Peyer's patch (tissue), 4 donors: ENCODE data around the gene GSTT2. TPM values are rescaled to one million over a fixed set of nuclear protein-coding genes. Genes with fewer than 3 reads are reported as not detected.

ENCODE experiments used
- DNase-seq, 3 donors: peaks; one replicate each; pipeline ENCODE4 v3.0.0-alpha.2; 2017 to 2019
- H3K27ac ChIP-seq, 4 donors: fragments of 200-600 bp; sonication (generic); one replicate each; pipeline ENCODE4 v1.5.1; 2016 to 2019
- H3K27me3 ChIP-seq, 2 donors: fragments of 200-600 bp; sonication (generic); one replicate each; pipeline ENCODE4 v1.5.1; 2019
- H3K36me3 ChIP-seq, 3 donors: fragments of 200-600 bp; sonication (generic); one replicate each; pipeline ENCODE4 v1.5.1; 2016 to 2019
- H3K4me1 ChIP-seq, 4 donors: fragments of 200-600 bp; sonication (generic); one replicate each; pipeline ENCODE4 v1.5.1; 2016 to 2019
- H3K4me3 ChIP-seq, 4 donors: fragments of 200-600 bp; sonication (generic); 1 replicate in 3 of 4; 2 replicates in 1 of 4; pipeline ENCODE4 v1.5.1; 2016 to 2019; ENCODE audit warnings: mild to moderate bottlenecking in 1 of 4
- H3K9me3 ChIP-seq, 4 donors: fragments of 200-600 bp; sonication (generic); one replicate each; pipeline ENCODE4 v1.5.1; 2016 to 2019; ENCODE audit warnings: mild to moderate bottlenecking in 1 of 4
- CTCF ChIP-seq, 6 experiments: fragments of 450-650 bp in 4 of 6; fragments of 200-600 bp in 2 of 6; sonication (generic) in 1 of 6; IDR thresholded peaks; one replicate each; pipeline ENCODE4 v1.5.1; 2017 to 2019; ENCODE audit warnings: antibody characterized with exemption in 6 of 6, mild to moderate bottlenecking in 3 of 6, moderate library complexity in 1 of 6
- POLR2A ChIP-seq, 2 donors: fragments of 450-650 bp; IDR thresholded peaks; one replicate each; pipeline ENCODE4 v1.5.1; 2017; ENCODE audit warnings: antibody characterized with exemption in 2 of 2, mild to moderate bottlenecking in 2 of 2, moderate library complexity in 2 of 2
- total RNA-seq, 4 donors: library from RNA; depleted of rRNA; stranded (reverse); fragments of >200 nt; gene quantifications; one replicate each; pipeline ENCODE4 v1.1.0, GENCODE V29; 2016

Gene GSTT2
- total RNA-seq, 4 donors from 2014 or later, result not detected

GRCh38 chr22:24001314-24001713 is 21.4 kb downstream of the GSTT2 start:
- H3K27me3 ChIP-seq, result no peaks in the 10 kb centered on the region
- no peaks in the 10 kb centered on the region for H3K9me3 ChIP-seq
- no peak for TF ChIP-seq POLR2A (IDR thresholded peaks at IDR 0.05)
- no peak for TF ChIP-seq CTCF (IDR thresholded peaks at IDR 0.05)

GRCh38 chr22:24002272-24002671 is 22.3 kb downstream of the GSTT2 start:
- no peaks in the 10 kb centered on the region for H3K9me3 ChIP-seq
- TF ChIP-seq CTCF (IDR thresholded peaks at IDR 0.05), result no peak
- no peak for TF ChIP-seq POLR2A (IDR thresholded peaks at IDR 0.05)
- H3K27ac ChIP-seq, result no peak overlapping the region
- no peaks in the 10 kb centered on the region for H3K36me3 ChIP-seq
- H3K4me3 ChIP-seq, result no peak overlapping the region
- DNase-seq, result no peak
- no peaks in the 10 kb centered on the region for H3K27me3 ChIP-seq
- H3K4me1 ChIP-seq, result no peaks in the 10 kb centered on the region

More at GRCh38 chr22:24001314-24001713, 21.4 kb downstream of the GSTT2 start:
- Histone ChIP-seq H3K36me3 (no peaks in the 10 kb centered on the region), H3K27ac (no peak overlapping the region), H3K4me3 (no peak overlapping the region), H3K4me1 (no peaks in the 10 kb centered on the region)
- no peak for DNase-seq

GRCh38 chr22:24002851-24003250 is 22.9 kb downstream of the GSTT2 start:
- no peak overlapping the region for H3K4me3 ChIP-seq
- H3K4me1 ChIP-seq, result no peaks in the 10 kb centered on the region
- H3K9me3 ChIP-seq, result no peaks in the 10 kb centered on the region
- no peak for DNase-seq
- no peaks in the 10 kb centered on the region for H3K36me3 ChIP-seq
- H3K27me3 ChIP-seq, result no peaks in the 10 kb centered on the region
- TF ChIP-seq POLR2A (IDR thresholded peaks at IDR 0.05), result no peak
- TF ChIP-seq CTCF (IDR thresholded peaks at IDR 0.05), result no peak
- no peak overlapping the region for H3K27ac ChIP-seq

GRCh38 chr22:24003887-24004286 is 24.0 kb downstream of the GSTT2 start:
- Histone ChIP-seq H3K4me1 (no peaks in the 10 kb centered on the region), H3K9me3 (no peaks in the 10 kb centered on the region), H3K27me3 (no peaks in the 10 kb centered on the region), H3K4me3 (no peak overlapping the region), H3K27ac (no peak overlapping the region), H3K36me3 (no peaks in the 10 kb centered on the region)
- no peak for DNase-seq
- TF ChIP-seq CTCF (IDR thresholded peaks at IDR 0.05) (no peak), POLR2A (IDR thresholded peaks at IDR 0.05) (no peak)

- TF ChIP-seq POLR2A (IDR thresholded peaks at IDR 0.05) (no peak), CTCF (IDR thresholded peaks at IDR 0.05) (no peak)
- no peak for DNase-seq
- H3K9me3 ChIP-seq, result no peaks in the 10 kb centered on the region
- H3K4me3 ChIP-seq, result no peak within 1 kb of the TSS
- no peaks in the 10 kb centered on the region for H3K36me3 ChIP-seq
- H3K4me1 ChIP-seq, result no peaks in the 10 kb centered on the region
- no peak within 1 kb of the TSS for H3K27ac ChIP-seq
- no peaks in the 10 kb centered on the region for H3K27me3 ChIP-seq
These were observed 25.3 kb downstream of the GSTT2 start, which contains the start of gene GSTT4 for GRCh38 chr22:24005201-24005600. TSS of gene GSTT4 (minus strand) at chr22:24005453. CDS start at chr22:24005356, 97 bp downstream.
